ENCODE results near the gene TTLL6. TPM values are rescaled to one million over a fixed set of nuclear protein-coding genes. Genes with fewer than 3 reads are reported as not detected.

TTLL6 gene
- total and polyA plus RNA-seq, 2 of the 8 experiments (the other 6 are each of a cell fraction or from before 2014, with no cell fraction given): 2.6 to 4.3 TPM

- H4K20me1 ChIP-seq (replicated peaks in 1 of 2; ENCODE audit: control insufficient read depth in 1 of 2, insufficient read depth in 2 of 2, low read length in 2 of 2): peaks cover 2 to 9% of the 10 kb centered on the region in 2 experiments
- no peak overlapping the region for H4K91ac ChIP-seq (replicated peaks; ENCODE audit: insufficient read length, low read length)
- H3K23ac ChIP-seq (ENCODE audit: insufficient read length): no peak overlapping the region
- H2BK15ac ChIP-seq (ENCODE audit: low read length): no peak overlapping the region
- no peak overlapping the region for H2BK12ac ChIP-seq (ENCODE audit: low read depth, low read length)
- peaks cover 40 to 67% (median 60%) of the 10 kb centered on the region in 4 experiments for H3K27me3 ChIP-seq (replicated peaks in 1 of 4; ENCODE audit: control insufficient read depth in 3 of 4, extremely low read depth in 1 of 4, insufficient read depth in 3 of 4, low read length in 3 of 4)
- H3K4ac ChIP-seq (replicated peaks; ENCODE audit: insufficient read length, low read depth, low read length): no peak overlapping the region
- H2BK20ac ChIP-seq (ENCODE audit: low read length): no peak overlapping the region
- DNase-seq (ENCODE audit: low read depth in 1 of 2, low spot score in 2 of 2): no peak
- H2BK120ac ChIP-seq (replicated peaks; ENCODE audit: low read depth, low read length): no peak overlapping the region
- H3K56ac ChIP-seq (replicated peaks; ENCODE audit: insufficient read length, low read depth, low read length): no peak overlapping the region
- H3K14ac ChIP-seq (ENCODE audit: insufficient read length): no peak overlapping the region
- no peaks in the 10 kb centered on the region for H3K9me3 ChIP-seq (ENCODE audit: insufficient read depth in 2 of 2, low read depth in 1 of 2, low read length in 1 of 2)
- no peak overlapping the region for H3K18ac ChIP-seq (ENCODE audit: extremely low read depth, low read length)
- H3K4me1 ChIP-seq (replicated peaks in 1 of 4; ENCODE audit: control insufficient read depth in 3 of 4, insufficient read depth in 4 of 4, low read length in 3 of 4): peaks cover 0 to 3% (median 1%) of the 10 kb centered on the region in 4 experiments; a peak in 2 of 7 replicates
- no peaks in the 10 kb centered on the region; a peak in 1 of 8 replicates for H3K36me3 ChIP-seq (ENCODE audit: control insufficient read depth in 2 of 4, insufficient read depth in 4 of 4, low read length in 3 of 4)
- no peak overlapping the region for H4K8ac ChIP-seq (ENCODE audit: extremely low read depth, insufficient read depth, low read length)
- ChIA-PET CTCF (ENCODE audit: partially characterized antibody) (interaction anchor here (1.9 to 18.8 kb wide), 3 partner anchors 8 to 35 kb away, joined by 8 to 186 read pairs (median 15); no protein-coding TSS in a partner anchor), POLR2A (ENCODE audit: partially characterized antibody) (no interaction called here)
- no peaks in the 10 kb centered on the region for H3K79me1 ChIP-seq (ENCODE audit: low read depth, low read length)
- H3K9ac ChIP-seq (replicated peaks in 1 of 4; ENCODE audit: extremely low read depth in 1 of 4, low read depth in 3 of 4, low read length in 3 of 4): no peak overlapping the region
- no peaks in the 10 kb centered on the region for H3K79me2 ChIP-seq (ENCODE audit: control insufficient read depth in 1 of 2, insufficient read depth in 2 of 2, low read length in 2 of 2)
- no peak for FAIRE-seq
- peaks cover 2% of the 10 kb centered on the region; the same call in 1 of the 2 replicates for H3K23me2 ChIP-seq (ENCODE audit: low read depth, low read length)
- H2AK5ac ChIP-seq (ENCODE audit: low read depth, low read length): no peak overlapping the region
- H4K5ac ChIP-seq (ENCODE audit: insufficient read length, low read depth, low read length): no peak overlapping the region
- no peak overlapping the region for H3K27ac ChIP-seq (ENCODE audit: low read depth, low read length)
- H2BK5ac ChIP-seq (ENCODE audit: low read depth, low read length): no peak overlapping the region
- H3K4me2 ChIP-seq (ENCODE audit: insufficient read depth in 1 of 2, low read depth in 2 of 2, low read length in 2 of 2): no peak overlapping the region
- TF ChIP-seq CREB1 (IDR thresholded peaks at IDR 0.05): no peak
- TF ChIP-seq JUN (IDR thresholded peaks at IDR 0.05; ENCODE audit: low read depth, low read length): no peak
- TF ChIP-seq CHD2 (IDR thresholded peaks at IDR 0.05; ENCODE audit: low read length): no peak
- TF ChIP-seq CBX5 (IDR thresholded peaks at IDR 0.05; ENCODE audit: low read depth, low read length): no peak
- no peak for TF ChIP-seq RXRA (IDR thresholded peaks at IDR 0.05; ENCODE audit: insufficient read depth, low read depth, low read length)
- TF ChIP-seq KDM4A (IDR thresholded peaks at IDR 0.05; ENCODE audit: low read depth, low read length, severe bottlenecking): no peak
- no peak for TF ChIP-seq TEAD4 (IDR thresholded peaks at IDR 0.05; ENCODE audit: low read depth, low read length)
- TF ChIP-seq EP300 (IDR thresholded peaks at IDR 0.05; ENCODE audit: borderline replicate concordance in 1 of 2, low read depth in 2 of 2, low read length in 2 of 2): no peak
- TF ChIP-seq CTBP2 (IDR thresholded peaks at IDR 0.05; ENCODE audit: borderline replicate concordance, insufficient read depth, insufficient read length, low read length): no peak
- no peak for TF ChIP-seq TBP (IDR thresholded peaks at IDR 0.05; ENCODE audit: low read depth, low read length)
- TF ChIP-seq ASH2L (IDR thresholded peaks at IDR 0.05; ENCODE audit: low read length): no peak
- TF ChIP-seq TCF12 (IDR thresholded peaks at IDR 0.05; ENCODE audit: low read depth, low read length): no peak
- TF ChIP-seq KDM5A (IDR thresholded peaks at IDR 0.05; ENCODE audit: low read length): no peak
- no peak for TF ChIP-seq TAF7 (optimal IDR thresholded peaks at IDR 0.05; ENCODE audit: borderline replicate concordance, low read depth, low read length)
- no peak overlapping the region for H3K4me3 ChIP-seq (ENCODE audit: extremely low read depth in 1 of 4, insufficient read depth in 2 of 4, low read depth in 3 of 4, low read length in 4 of 4)
- no peak overlapping the region for H2AFZ ChIP-seq (ENCODE audit: low read length)
Measured at GRCh38 chr17:48759288-48759687, 57.7 kb downstream of the TTLL6 start.
